HFFc6 (cell line): Measurements from ENCODE around the gene DBF4. TPM values are rescaled to one million over a fixed set of nuclear protein-coding genes. Genes with fewer than 3 reads are reported as not detected.
A peak's percentile ranks its signal among the peaks of the same experiment; 100 is the strongest.
"Not testable (repeated sequence)": the region's sequence is repeated elsewhere in the genome, so short reads cannot be mapped to it uniquely, and the experiment has no call there.

ENCODE experiments used
- DNase-seq: peaks from one replicate; pipeline ENCODE4 v3.0.0-alpha.2; 2018
- H3K27ac Mint-ChIP-seq: 2 replicates; pipeline ENCODE4 v1.8.0; 2020; ENCODE audit warnings: mild to moderate bottlenecking, mixed read lengths
- H3K27me3 Mint-ChIP-seq: 2 replicates; pipeline ENCODE4 v1.8.0; 2021; ENCODE audit warnings: mild to moderate bottlenecking, moderate library complexity, mixed read lengths; ENCODE audit not compliant: insufficient read depth
- H3K36me3 Mint-ChIP-seq: 2 replicates; pipeline ENCODE4 v1.8.0; 2021; ENCODE audit warnings: low read depth, mixed read lengths
- H3K4me1 Mint-ChIP-seq: 2 replicates; pipeline ENCODE4 v1.8.0; 2020; ENCODE audit warnings: low read depth, mixed read lengths
- H3K4me3 Mint-ChIP-seq: 2 replicates; pipeline ENCODE4 v1.8.0; 2020; ENCODE audit warnings: mild to moderate bottlenecking, moderate library complexity, mixed read lengths
- H3K9me3 Mint-ChIP-seq: 2 replicates; pipeline ENCODE4 v1.8.0; 2020; ENCODE audit warnings: mild to moderate bottlenecking, mixed read lengths
- total RNA-seq, 6 experiments: library from RNA; stranded (reverse); fragmentation: NEBNext Ultra II Directional; extraction: Animal tissue kit (Norgen Biotek cat#: 25700); gene quantifications; 2 replicates in 1 of 6; 3 replicates in 5 of 6; pipeline ENCODE4 v1.2.3, GENCODE V29; 2021
- TF ChIP-seq, protein P1 (sequence below): fragments of 200-600 bp; sonication (generic); IDR thresholded peaks from 2 replicates; pipeline ENCODE4 v1.5.0; 2021; ENCODE audit warnings: antibody characterized with exemption, mild to moderate bottlenecking

Gene DBF4
- total RNA-seq, 6 experiments from 2014 or later: 16.1 to 25.3 (median 23.5) TPM

DNA sequence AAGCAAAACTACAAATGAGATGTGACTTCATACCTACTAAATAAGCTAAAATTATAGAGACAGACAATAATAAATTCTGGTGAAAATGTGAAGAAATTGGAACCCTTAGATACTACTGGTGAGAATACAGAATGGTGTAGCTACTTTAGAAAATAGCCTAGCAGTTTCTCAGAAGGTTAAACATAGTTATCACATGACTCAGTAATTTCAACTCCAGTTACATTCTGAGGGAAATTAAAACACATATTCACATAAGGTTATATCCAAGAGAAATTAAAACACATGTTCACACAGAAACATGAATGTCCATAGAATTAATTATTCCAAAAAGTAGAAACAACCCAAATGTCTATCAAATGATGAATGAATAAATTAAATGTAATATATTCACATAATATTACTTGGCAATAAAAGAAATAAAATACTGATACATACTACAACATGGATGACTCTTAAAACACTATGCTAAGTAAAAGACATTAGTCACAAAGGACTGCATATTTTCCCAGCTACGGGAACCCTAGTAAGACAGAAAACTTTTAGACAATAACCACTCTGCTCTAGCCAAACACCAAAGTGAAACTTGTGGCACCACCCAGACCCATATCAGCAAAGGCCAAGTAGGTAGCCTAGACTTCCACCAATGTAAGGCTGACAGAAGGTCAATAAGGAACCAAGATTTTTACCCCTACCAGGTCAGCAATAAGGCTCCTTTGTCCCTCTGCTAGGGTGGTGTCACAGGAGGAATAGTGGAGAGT is 25.3 kb upstream of the DBF4 start:
- peak; percentile 8 for DNase-seq
- TF ChIP-seq, protein P1, sequence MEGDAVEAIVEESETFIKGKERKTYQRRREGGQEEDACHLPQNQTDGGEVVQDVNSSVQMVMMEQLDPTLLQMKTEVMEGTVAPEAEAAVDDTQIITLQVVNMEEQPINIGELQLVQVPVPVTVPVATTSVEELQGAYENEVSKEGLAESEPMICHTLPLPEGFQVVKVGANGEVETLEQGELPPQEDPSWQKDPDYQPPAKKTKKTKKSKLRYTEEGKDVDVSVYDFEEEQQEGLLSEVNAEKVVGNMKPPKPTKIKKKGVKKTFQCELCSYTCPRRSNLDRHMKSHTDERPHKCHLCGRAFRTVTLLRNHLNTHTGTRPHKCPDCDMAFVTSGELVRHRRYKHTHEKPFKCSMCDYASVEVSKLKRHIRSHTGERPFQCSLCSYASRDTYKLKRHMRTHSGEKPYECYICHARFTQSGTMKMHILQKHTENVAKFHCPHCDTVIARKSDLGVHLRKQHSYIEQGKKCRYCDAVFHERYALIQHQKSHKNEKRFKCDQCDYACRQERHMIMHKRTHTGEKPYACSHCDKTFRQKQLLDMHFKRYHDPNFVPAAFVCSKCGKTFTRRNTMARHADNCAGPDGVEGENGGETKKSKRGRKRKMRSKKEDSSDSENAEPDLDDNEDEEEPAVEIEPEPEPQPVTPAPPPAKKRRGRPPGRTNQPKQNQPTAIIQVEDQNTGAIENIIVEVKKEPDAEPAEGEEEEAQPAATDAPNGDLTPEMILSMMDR: no peak
- peak overlapping the region; percentile 72 for H3K27ac Mint-ChIP-seq
- peak overlapping the region; percentile 7; the same call in 1 of the 2 replicates for H3K4me3 Mint-ChIP-seq
- peaks cover 31% of the 10 kb centered on the region for H3K36me3 Mint-ChIP-seq
- peaks cover 3% of the 10 kb centered on the region; the same call in 1 of the 2 replicates for H3K9me3 Mint-ChIP-seq
- no peaks in the 10 kb centered on the region for H3K27me3 Mint-ChIP-seq
- H3K4me1 Mint-ChIP-seq: peaks cover 19% of the 10 kb centered on the region

DNA sequence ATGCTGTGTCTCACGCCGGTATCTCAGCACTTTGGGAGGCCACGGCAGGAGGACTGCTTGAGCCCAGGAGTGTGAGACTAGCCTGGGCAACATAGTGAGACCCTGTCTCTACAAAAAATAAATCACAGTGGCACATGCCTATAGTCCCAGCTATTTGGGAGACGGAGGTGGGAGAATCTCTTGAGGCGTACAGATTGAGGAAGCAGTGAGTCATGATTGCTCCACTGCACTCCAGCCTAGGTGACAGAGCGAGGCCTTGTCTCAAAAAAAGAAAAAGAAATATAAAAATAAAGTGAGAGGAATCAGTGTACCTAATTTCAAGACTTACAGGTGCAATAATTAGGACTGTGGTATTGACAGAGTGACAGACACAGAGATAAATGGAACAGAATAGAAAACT is 24.0 kb upstream of the DBF4 start:
- H3K4me3 Mint-ChIP-seq: no peak overlapping the region
- peaks cover 33% of the 10 kb centered on the region for H3K36me3 Mint-ChIP-seq
- H3K4me1 Mint-ChIP-seq: peaks cover 19% of the 10 kb centered on the region
- TF ChIP-seq, protein P1: no peak
- H3K9me3 Mint-ChIP-seq: peaks cover 3% of the 10 kb centered on the region; the same call in 1 of the 2 replicates
- H3K27me3 Mint-ChIP-seq: no peaks in the 10 kb centered on the region
- no peak for DNase-seq
- no peak overlapping the region for H3K27ac Mint-ChIP-seq

DNA sequence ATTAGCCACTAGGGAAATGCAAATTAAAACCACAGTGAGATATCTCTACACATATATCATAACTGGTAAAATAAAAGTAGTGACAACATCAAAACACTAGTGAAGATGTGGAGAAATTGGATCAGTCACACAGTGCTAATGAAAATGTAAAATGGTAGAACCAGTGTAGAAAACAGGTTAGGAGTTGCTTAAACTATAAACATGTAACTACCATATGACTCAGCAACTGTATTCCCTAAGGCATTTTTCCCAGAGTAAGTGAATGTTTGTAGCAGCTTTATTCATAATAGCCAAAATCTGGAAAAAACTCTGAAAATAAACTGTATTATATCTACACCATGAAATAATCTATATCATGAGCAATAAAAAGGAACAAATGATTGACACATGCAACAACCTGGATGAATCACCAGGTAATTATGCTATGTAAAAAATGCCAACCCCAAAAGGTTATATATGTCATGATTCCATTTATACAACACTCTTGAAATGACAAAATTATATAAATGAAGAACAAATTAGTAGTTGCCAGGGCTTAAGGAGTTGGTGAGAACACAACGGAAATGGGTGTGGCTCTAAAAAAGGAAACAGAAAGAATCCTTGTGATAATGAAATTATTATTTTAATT is 22.9 kb upstream of the DBF4 start:
- H3K9me3 Mint-ChIP-seq: peaks cover 3% of the 10 kb centered on the region; the same call in 1 of the 2 replicates
- peak; percentile 35 for DNase-seq
- peaks cover 19% of the 10 kb centered on the region for H3K4me1 Mint-ChIP-seq
- H3K4me3 Mint-ChIP-seq: no peak overlapping the region
- H3K27me3 Mint-ChIP-seq: no peaks in the 10 kb centered on the region
- TF ChIP-seq, protein P1: no peak
- peaks cover 41% of the 10 kb centered on the region for H3K36me3 Mint-ChIP-seq
- H3K27ac Mint-ChIP-seq: no peak overlapping the region

DNA sequence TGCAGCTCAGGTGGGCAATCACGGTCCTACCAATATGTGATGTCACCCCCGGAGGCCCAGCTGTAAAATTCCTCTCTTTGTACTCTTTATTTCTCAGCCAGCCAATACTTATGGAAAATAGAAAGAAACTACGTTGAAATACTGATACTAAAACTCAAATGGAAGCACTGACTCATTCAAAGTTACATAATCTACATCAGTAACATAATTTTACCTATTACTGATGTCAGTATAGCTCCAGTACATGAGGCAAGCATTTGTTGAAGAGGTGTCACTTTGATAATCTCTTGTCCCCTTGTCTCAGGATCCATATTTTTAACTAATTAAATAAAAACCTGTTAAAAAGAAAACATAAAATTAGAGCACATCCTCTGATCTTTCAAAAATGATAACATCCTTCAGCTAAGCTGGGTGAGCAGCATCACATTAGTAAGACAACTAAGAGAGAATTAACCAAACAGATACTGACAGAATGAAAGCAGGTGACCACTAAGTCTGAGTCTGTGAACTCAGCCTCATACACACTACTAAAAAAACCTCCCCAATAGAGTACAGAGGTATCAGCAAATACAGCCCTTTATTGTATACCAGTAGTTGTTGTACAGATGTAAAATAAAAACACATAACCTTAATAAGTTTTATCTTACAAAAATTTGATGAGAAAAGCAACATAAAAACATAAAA is 17.7 kb upstream of the DBF4 start:
- Mint-ChIP-seq H3K4me3 (no peak overlapping the region), H3K27ac (no peak overlapping the region), H3K9me3 (no peaks in the 10 kb centered on the region), H3K36me3 (peaks cover 24% of the 10 kb centered on the region), H3K27me3 (no peaks in the 10 kb centered on the region), H3K4me1 (no peaks in the 10 kb centered on the region)
- DNase-seq: no peak
- TF ChIP-seq, protein P1: no peak

DNA sequence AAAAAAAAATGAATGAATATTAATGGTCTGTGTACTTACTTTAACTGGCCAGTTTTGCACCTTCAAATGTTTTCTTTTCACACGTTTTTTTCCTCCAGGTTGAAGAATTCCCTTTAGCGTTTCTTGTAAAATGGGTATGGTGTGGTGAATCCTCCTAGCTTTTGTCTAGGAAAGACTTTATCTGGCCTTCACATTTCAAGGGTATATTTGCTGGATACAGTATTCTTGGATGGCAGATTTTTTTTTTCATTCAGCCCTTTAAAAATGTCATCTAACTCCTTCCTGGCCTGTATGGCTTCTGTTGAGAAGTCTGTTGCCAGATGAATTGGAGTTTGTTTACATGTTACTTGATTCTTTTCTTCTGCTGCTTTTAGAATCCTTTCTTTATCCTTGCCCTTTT is 10.2 kb upstream of the DBF4 start:
- TF ChIP-seq, protein P1: no peak
- Mint-ChIP-seq H3K27me3 (no peaks in the 10 kb centered on the region), H3K27ac (no peak overlapping the region), H3K4me1 (no peaks in the 10 kb centered on the region), H3K36me3 (peaks cover 50% of the 10 kb centered on the region), H3K4me3 (no peak overlapping the region), H3K9me3 (peaks cover 17% of the 10 kb centered on the region; the same call in 1 of the 2 replicates)
- DNase-seq: no peak

DNA sequence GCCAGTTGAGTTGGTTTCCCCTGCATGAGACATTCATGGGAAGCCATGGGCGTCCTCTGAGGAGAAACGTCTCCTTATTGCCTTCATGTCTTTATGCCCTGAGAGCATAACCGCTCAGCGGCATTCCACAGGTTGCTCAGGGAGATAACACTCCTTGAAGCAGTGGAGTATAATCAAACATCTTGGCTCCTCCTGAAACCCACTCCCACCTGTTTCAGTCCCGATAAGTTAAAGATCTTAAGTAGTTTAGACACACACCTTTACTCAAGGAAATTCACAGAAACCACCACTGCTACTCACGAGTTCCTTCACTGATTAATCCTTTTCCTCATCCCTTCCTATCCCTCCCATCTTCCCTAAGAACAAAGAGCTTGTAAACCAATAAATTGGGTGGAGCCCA is 9.8 kb upstream of the DBF4 start:
- not testable (repeated sequence) for H3K4me3 Mint-ChIP-seq, H3K27ac Mint-ChIP-seq, DNase-seq, H3K27me3 Mint-ChIP-seq, H3K4me1 Mint-ChIP-seq
- H3K9me3 Mint-ChIP-seq: peaks cover 19% of the 10 kb centered on the region; the same call in 1 of the 2 replicates
- peaks cover 54% of the 10 kb centered on the region for H3K36me3 Mint-ChIP-seq
